Testis (tissue), 2 donors: ENCODE results near the gene SSMEM1.

Source experiments
- CTCF ChIP-seq, 3 experiments: fragments of 450-650 bp in 2 of 3; fragments of 200-600 bp in 1 of 3; sonication (generic) in 1 of 3; IDR thresholded peaks; one replicate each; pipeline ENCODE4 v1.5.1; 2016 to 2019; ENCODE audit warnings: antibody characterized with exemption in 3 of 3, mild to moderate bottlenecking in 2 of 3, moderate library complexity in 1 of 3
- POLR2A ChIP-seq: fragments of 450-650 bp; IDR thresholded peaks from one replicate; pipeline ENCODE4 v1.6.1; 2017; ENCODE audit warnings: antibody characterized with exemption, mild to moderate bottlenecking, moderate library complexity

GRCh38 chr7:130224210-130224609 lies 16.6 kb downstream of the SSMEM1 start:
- no peak for TF ChIP-seq CTCF (IDR thresholded peaks at IDR 0.05)
- TF ChIP-seq POLR2A: no peak
